ENCODE measurements around the gene C19orf38.

- no peak for TF ChIP-seq PATZ1 (CRISPR knock-in tag; IDR thresholded peaks at IDR 0.05; ENCODE audit: borderline replicate concordance)
- TF ChIP-seq CSDC2 (CRISPR knock-in tag; IDR thresholded peaks at IDR 0.05), result no peak
- TF ChIP-seq OSR1 (CRISPR knock-in tag; IDR thresholded peaks at IDR 0.05), result no peak
- TF ChIP-seq ARNTL (CRISPR knock-in tag; IDR thresholded peaks at IDR 0.05; ENCODE audit: borderline replicate concordance, low read depth), result no peak
- TF ChIP-seq ZFP3 (CRISPR knock-in tag; IDR thresholded peaks at IDR 0.05), result no peak
- TF ChIP-seq SNAI2 (CRISPR knock-in tag; IDR thresholded peaks at IDR 0.05), result no peak
- TF ChIP-seq ZFP30 (CRISPR knock-in tag; IDR thresholded peaks at IDR 0.05), result no peak
- no peak for TF ChIP-seq TOX (CRISPR knock-in tag; IDR thresholded peaks at IDR 0.05; ENCODE audit: borderline replicate concordance)
- TF ChIP-seq POU6F1 (CRISPR knock-in tag; IDR thresholded peaks at IDR 0.05; ENCODE audit: borderline replicate concordance, low read depth), result no peak
- no peak for TF ChIP-seq ZNF70 (CRISPR knock-in tag; IDR thresholded peaks at IDR 0.05)
- no peak for TF ChIP-seq ZC3H10 (CRISPR knock-in tag; IDR thresholded peaks at IDR 0.05)
- TF ChIP-seq, protein P1, sequence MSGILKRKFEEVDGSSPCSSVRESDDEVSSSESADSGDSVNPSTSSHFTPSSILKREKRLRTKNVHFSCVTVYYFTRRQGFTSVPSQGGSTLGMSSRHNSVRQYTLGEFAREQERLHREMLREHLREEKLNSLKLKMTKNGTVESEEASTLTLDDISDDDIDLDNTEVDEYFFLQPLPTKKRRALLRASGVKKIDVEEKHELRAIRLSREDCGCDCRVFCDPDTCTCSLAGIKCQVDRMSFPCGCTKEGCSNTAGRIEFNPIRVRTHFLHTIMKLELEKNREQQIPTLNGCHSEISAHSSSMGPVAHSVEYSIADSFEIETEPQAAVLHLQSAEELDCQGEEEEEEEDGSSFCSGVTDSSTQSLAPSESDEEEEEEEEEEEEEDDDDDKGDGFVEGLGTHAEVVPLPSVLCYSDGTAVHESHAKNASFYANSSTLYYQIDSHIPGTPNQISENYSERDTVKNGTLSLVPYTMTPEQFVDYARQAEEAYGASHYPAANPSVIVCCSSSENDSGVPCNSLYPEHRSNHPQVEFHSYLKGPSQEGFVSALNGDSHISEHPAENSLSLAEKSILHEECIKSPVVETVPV (CRISPR knock-in tag; IDR thresholded peaks at IDR 0.05), result no peak
- no peak for TF ChIP-seq ZNF565 (CRISPR knock-in tag; conservative IDR thresholded peaks at IDR 0.05; ENCODE audit: low read depth)
Measured at GRCh38 chr19:10819124-10820060, 28.8 kb upstream of the C19orf38 start.

Measured in SK-N-SH treated with all-trans-retinoic acid at 6 μM for 48 hours (cell line).